Mononuclear cell (primary cell): ENCODE measurements around the gene WNT9A. TPM values are rescaled to one million over a fixed set of nuclear protein-coding genes. Genes with fewer than 3 reads are reported as not detected.

Experiments
- H3K27me3 ChIP-seq: 2 replicates; pipeline ENCODE4 v1.6.0; 2011; ENCODE audit warnings: low read length, control low read depth; ENCODE audit not compliant: insufficient read depth
- H3K4me1 ChIP-seq: 2 replicates; pipeline ENCODE4 v1.5.1; 2011; ENCODE audit warnings: mild to moderate bottlenecking, low read length, control low read depth; ENCODE audit not compliant: insufficient read depth
- H3K4me3 ChIP-seq: 2 replicates; pipeline ENCODE4 v1.5.1; 2011; ENCODE audit warnings: mild to moderate bottlenecking, low read length, moderate library complexity
- H3K9me3 ChIP-seq: 2 replicates; pipeline ENCODE4 v1.5.1; 2011; ENCODE audit warnings: low read depth, mild to moderate bottlenecking, control low read depth, low read length
- total RNA-seq: library from RNA; depleted of rRNA; stranded (reverse); fragments of >200 nt; gene quantifications from one replicate; pipeline ENCODE4 v1.2.3, GENCODE V29; 2012

WNT9A gene
- total RNA-seq, 1 donor, result under 0.01 TPM

DNA sequence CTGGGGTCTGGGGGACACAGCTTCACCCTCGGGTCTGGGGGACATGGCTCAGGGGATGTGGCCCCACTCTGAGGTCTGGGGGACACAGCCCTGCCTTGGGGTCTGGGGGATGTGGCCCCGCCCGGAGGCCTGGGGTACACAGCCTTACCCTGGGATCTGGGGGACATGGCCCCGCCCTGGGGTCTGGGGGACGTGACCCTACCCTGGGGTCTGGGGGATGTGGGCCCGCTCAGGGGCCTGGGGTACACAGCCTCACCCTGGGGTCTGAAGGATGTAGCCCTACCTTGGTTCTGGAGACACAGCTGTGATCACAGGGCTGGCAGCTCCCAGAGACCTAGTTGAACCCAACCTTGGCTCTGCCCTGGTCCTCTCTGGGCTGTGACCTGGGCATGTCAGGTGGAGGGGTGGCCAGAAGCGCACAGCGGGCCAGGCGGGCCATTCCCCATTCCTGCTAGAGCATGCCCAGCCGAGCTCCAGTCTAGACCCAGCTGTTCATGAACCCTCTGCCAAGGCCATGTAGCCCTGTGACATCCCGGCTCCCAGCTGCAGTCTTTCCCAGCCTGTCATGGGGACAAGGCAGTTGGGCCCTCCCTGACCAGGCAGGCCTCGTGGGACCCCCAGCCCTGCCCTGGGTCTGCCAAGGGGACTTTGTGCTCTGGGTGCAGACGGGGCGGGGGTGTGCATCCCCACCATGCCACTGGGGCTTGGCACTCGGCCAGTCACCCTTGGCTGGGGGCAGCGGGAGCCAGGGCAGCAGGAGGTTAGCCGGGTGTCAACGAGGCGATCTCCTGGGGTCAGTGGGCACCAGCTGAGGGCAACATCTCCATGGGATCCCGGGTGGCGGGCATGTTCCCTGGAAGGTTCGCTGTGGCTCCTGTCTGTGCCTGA lies 43.9 kb downstream of the WNT9A start:
- no peaks in the 10 kb centered on the region for H3K27me3 ChIP-seq
- H3K9me3 ChIP-seq, result no peaks in the 10 kb centered on the region
- H3K4me1 ChIP-seq, result no peaks in the 10 kb centered on the region
- no peak overlapping the region for H3K4me3 ChIP-seq

GRCh38 chr1:227903061-227903521 lies 44.6 kb downstream of the WNT9A start:
- H3K27me3 ChIP-seq, result no peaks in the 10 kb centered on the region
- no peak overlapping the region for H3K4me3 ChIP-seq
- no peaks in the 10 kb centered on the region for H3K4me1 ChIP-seq
- H3K9me3 ChIP-seq, result no peaks in the 10 kb centered on the region

GRCh38 chr1:227902641-227902990 lies 45.1 kb downstream of the WNT9A start:
- Histone ChIP-seq H3K4me1 (no peaks in the 10 kb centered on the region), H3K4me3 (no peak overlapping the region), H3K27me3 (no peaks in the 10 kb centered on the region), H3K9me3 (no peaks in the 10 kb centered on the region)

- no peaks in the 10 kb centered on the region for H3K4me1 ChIP-seq
- no peak overlapping the region for H3K4me3 ChIP-seq
- H3K9me3 ChIP-seq, result no peaks in the 10 kb centered on the region
- no peaks in the 10 kb centered on the region for H3K27me3 ChIP-seq
Measured at GRCh38 chr1:227901906-227902640, 45.7 kb downstream of the WNT9A start.

DNA sequence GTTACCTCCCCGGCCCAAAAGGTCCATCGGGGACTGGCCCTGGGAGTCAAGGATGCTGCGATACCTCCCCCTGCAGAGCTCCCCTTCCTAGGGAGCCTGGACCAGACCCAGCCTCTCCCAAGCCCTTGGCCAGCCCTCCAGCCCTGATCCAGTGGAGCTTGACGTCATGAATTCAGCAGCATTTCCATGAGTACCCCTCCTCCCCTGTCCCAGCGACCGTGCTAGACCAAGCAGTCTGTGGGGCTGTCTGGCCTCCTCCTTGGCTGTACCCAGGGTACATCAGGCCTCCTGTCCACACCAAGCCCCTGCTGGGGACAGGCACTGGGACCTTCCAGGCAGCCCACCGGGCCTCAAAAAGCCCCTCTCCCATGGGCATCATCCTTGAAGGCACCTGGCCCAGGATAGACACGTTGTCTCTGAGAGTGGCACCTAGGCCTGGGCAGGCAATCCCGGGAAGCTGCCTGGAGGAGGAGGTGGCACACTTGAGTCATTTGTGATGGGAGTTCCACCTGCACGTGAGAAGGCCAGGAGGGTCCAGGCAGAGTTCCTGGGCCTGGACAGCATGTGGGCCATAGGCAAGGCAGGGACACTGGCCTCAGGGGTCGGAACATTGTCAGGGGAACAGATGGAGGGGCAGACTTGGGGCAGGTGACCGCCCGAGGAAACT lies 46.4 kb downstream of the WNT9A start:
- no peak overlapping the region for H3K4me3 ChIP-seq
- no peaks in the 10 kb centered on the region for H3K27me3 ChIP-seq
- H3K4me1 ChIP-seq, result no peaks in the 10 kb centered on the region
- H3K9me3 ChIP-seq, result no peaks in the 10 kb centered on the region

DNA sequence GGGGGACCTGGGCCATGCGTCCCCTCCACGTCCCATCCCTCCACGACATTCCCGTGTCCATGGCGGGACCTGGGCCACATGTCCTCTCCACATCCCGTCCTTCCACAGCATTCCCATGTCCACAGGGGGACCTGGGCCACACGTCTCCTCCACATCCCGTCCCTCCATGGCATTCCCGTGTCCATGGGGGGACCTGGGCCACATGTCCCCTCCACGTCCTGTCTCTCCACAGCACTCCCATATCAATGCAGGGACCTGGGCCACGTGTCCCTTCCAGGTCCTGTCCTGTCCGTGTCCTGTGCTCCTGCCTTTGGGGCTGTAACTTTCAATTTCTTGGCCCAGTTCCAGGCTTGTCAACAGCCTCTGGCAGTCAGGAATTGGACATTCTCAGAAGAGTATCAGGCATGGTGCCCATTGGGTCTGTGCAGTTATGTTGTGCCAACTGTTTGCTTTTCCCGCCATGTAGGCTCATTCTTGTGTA lies 47.1 kb downstream of the WNT9A start:
- H3K27me3 ChIP-seq, result no peaks in the 10 kb centered on the region
- H3K4me3 ChIP-seq, result no peak overlapping the region
- H3K9me3 ChIP-seq, result no peaks in the 10 kb centered on the region
- no peaks in the 10 kb centered on the region for H3K4me1 ChIP-seq

- no peak overlapping the region for H3K4me3 ChIP-seq
- H3K27me3 ChIP-seq, result no peaks in the 10 kb centered on the region
- no peaks in the 10 kb centered on the region for H3K9me3 ChIP-seq
- no peaks in the 10 kb centered on the region for H3K4me1 ChIP-seq
Measured at GRCh38 chr1:227899820-227900449, 47.8 kb downstream of the WNT9A start.

DNA sequence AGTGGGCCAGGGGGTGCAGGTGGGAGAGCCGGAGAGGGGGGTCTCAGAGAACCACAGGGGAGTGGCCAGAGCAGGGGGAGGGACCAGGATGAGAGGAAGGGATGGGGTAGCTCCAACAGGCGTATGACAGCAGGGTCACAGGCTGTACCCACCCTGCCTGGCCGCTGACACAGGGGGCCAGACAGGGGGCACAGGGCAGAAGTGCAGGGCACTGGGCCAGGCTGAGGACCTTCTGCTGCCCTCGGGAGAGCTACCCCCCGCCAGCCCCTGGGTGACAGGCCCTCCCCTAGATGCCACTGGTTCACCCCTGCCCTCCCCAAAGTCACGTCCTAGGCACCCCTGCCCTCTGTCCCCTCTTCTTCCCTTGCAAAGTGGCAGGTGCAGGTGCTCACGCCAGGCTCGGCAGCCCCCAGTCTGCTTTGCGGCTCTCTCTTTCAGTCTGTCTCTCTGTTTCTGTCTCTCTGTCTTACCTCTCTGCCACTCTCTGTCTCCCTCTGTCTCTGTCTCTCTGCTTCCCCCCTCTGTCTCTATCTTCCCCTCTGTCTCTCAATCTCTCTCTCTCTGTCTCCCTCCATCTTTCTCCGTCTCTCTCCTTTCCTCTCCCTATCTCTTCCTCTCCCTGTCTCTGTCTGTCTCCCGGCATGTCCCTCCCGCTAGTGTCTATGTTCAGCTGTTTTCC lies 48.5 kb downstream of the WNT9A start:
- no peaks in the 10 kb centered on the region for H3K4me1 ChIP-seq
- no peak overlapping the region for H3K4me3 ChIP-seq
- H3K27me3 ChIP-seq, result no peaks in the 10 kb centered on the region
- H3K9me3 ChIP-seq, result no peaks in the 10 kb centered on the region

DNA sequence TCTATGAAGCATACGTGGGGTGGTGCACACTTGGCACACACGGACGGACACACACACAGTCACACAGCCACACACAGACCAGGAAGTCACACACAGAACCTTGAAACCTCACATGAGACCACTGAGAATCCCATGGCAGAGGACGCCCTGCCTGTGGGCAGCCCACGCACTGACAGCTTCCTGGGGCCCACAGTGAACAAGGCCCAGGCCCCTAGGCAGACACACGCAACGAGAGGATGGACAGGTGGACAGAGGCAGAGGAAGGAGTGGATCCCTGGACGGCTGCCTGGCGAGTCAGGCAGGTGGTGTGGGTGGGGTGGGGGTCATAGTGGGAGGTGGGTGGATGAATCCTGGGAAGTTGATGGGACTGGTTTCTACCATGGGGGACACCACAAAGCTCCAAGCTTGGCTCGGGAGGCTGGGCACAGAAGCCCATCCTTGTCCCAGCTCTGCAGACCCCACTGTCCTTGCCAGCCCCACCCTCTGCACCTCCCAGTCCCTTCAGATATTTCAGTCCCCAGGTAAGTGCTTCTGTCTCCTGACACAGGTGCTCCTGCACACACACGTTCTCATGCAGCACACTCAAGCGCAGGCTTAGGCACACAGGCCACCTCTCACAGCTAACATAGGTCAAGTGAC lies 49.1 kb downstream of the WNT9A start:
- no peaks in the 10 kb centered on the region for H3K4me1 ChIP-seq
- no peaks in the 10 kb centered on the region for H3K9me3 ChIP-seq
- H3K4me3 ChIP-seq, result no peak overlapping the region
- H3K27me3 ChIP-seq, result no peaks in the 10 kb centered on the region

- Histone ChIP-seq H3K4me3 (no peak overlapping the region), H3K27me3 (no peaks in the 10 kb centered on the region)
Measured at GRCh38 chr1:227897704-227898438, 49.9 kb downstream of the WNT9A start.

GRCh38 chr1:227896710-227897655 lies 50.7 kb downstream of the WNT9A start:
- no peaks in the 10 kb centered on the region for H3K4me1 ChIP-seq
- no peaks in the 10 kb centered on the region for H3K27me3 ChIP-seq
- no peak overlapping the region for H3K4me3 ChIP-seq
- no peaks in the 10 kb centered on the region for H3K9me3 ChIP-seq

More at GRCh38 chr1:227897704-227898438, 49.9 kb downstream of the WNT9A start:
- Histone ChIP-seq H3K9me3 (no peaks in the 10 kb centered on the region), H3K4me1 (no peaks in the 10 kb centered on the region)

- Histone ChIP-seq H3K4me1 (no peaks in the 10 kb centered on the region), H3K27me3 (no peaks in the 10 kb centered on the region), H3K4me3 (no peak overlapping the region), H3K9me3 (no peaks in the 10 kb centered on the region)
Measured at GRCh38 chr1:227895828-227896685, 51.7 kb downstream of the WNT9A start.
